Brain pericyte (primary cell): ENCODE measurements around the gene ESYT1.

Experiments used
- DNase-seq: peaks from one replicate; pipeline ENCODE4 v3.0.0-alpha.2; 2012; ENCODE audit warnings: low read depth, low spot score

ESYT1 gene

DNA sequence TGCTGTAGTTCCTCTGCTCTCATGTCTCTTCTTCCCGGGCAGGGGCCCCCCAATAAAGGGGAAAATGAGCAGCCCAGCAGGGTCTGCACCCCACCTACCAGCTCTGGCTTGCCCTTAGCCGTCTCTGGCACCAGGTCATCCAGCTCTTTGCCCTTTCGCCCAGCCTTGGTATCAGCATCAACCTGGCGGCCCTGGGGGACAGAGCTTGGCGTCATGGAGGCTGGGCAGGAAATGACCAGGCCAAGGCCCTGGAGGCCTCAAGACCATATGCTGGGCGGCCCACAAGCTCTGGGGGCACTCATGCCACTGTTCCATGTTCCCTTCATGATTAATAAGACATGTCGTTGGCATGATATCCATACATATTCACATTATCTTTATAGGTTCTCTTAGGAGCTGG is 44.8 kb downstream of the ESYT1 start:
- DNase-seq, result no peak

DNA sequence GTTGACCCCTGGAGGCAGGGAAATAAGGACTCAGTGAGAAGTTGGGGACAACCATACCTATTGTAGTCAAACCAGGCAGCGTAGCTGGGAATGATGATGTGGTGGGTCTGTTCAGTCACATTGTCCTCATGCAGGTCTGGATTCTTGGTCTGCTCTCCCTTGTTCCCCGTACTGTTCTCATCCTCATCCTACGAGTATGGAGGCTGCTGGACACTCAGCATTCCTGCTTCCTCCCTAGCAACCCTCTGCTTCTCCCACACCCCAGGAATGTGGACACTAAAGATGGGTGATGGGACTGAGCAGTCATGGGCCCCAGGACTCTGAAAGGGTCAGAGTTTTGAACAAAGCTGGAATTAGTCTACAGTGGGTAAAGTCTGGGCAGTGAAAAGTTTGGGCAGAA is 50.3 kb downstream of the ESYT1 start:
- DNase-seq, result no peak

DNA sequence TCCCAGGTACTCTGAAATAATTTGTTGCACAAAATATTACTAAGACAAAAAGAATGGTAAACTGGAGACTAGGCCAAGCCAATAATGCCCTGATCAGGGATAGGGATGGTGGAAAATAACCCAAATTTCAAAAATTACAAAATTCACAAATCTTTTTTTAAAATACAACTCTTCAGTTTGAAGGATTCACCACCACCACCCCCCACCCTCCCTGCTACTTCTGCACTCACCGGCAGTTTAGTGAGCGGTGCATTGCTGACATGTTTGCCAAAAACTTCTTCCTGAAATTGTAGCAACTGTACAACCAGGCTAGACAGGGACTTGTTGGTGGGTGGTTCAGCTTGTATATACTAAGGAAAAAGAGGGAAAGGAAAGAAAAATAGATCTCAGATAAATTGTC is 58.9 kb downstream of the ESYT1 start:
- DNase-seq, result no peak

DNA sequence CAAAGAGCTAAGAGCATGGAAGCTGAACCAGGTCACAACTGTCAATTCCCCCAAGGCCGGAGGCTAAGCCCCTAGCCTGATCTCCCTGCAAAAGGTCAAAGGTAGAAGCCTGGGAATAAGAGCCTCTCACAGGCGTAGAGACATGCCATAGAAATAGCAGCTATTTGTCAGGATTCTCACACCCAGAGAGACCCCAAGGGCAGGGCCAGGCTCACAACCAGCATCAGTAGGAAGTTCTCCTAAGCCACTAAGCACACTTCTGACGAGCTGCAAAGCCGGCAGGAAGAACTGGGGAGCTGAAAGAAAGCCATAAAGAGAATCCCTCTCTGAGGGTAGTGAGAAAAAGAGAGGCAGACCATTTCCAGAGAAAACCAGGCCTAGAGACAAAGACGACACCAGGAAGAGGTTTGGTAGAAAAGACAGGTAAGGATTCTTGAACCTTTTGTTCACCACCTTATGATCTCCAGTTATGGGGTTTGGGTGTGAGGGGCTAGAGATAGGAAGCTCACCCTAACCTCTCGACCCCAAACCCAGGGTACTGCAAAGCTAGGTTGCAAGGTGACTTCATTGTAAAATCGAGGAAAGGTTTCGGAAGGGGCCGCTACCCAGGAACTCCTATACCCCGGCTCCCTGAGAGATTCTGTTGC is 60.2 kb downstream of the ESYT1 start:
- no peak for DNase-seq

DNA sequence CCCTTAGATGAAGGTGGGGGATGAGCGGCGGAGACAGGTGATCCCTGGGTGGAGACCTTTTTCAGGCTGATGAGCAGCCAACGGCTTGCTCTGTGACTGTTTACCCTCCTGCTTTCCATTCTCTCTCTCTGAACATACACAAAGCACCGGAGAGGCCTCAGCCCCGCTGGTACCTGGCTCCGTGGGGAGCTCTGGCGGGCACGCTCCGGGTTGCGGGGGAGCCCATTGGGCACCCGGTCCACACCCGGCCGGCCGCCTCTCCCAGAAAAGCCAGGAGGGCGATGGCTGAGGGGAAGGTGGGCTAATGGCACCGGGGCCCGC is 60.7 kb downstream of the ESYT1 start:
- no peak for DNase-seq

DNA sequence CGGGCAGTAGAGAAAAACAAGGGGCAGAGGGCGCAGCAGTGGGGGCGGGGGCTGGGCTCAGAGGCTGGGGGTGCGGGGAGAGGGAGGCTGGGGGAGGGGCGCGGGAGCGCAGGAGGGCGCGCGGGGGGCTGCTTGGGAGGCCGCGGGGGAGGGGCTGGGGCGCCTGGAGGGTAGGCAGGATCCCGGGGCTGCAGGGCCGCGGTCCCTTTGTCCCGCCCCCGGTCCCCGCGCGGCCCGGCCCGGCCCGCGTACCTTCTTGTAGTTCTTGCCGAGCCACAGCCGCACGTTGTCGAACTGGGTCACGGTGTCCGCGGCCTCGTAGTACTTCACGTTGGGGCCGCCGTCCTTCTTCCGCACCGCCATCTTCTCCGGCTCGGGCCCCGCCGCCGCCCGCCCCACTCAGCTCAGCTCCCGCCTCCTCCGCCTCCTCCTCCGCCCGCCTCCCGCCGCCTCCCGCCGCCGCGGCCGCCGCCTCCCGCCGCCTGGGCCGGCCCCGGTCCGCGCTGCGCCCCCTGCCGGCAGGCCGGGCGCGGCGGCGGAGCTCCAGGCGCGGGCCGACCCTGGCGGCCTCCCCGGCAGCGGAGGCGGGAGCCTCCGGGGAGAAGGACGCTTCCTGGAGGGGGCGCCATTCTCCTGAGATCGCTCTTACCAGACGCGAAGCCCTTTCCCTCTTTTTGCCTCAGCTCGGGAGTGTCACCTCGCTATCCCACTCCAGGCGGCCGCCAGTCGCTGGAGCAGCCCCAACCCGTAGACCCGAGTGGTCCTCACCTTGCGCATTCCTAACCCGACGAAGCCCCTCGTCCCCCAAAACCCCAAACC is 61.2 kb downstream of the ESYT1 start, which contains the start of gene SMARCC2:
Gene SMARCC2 (minus strand): TSS at position 385 of the 819 bp plus-strand sequence. CDS start 22 bp downstream, at position 363.
- DNase-seq, result peak; percentile 50

DNA sequence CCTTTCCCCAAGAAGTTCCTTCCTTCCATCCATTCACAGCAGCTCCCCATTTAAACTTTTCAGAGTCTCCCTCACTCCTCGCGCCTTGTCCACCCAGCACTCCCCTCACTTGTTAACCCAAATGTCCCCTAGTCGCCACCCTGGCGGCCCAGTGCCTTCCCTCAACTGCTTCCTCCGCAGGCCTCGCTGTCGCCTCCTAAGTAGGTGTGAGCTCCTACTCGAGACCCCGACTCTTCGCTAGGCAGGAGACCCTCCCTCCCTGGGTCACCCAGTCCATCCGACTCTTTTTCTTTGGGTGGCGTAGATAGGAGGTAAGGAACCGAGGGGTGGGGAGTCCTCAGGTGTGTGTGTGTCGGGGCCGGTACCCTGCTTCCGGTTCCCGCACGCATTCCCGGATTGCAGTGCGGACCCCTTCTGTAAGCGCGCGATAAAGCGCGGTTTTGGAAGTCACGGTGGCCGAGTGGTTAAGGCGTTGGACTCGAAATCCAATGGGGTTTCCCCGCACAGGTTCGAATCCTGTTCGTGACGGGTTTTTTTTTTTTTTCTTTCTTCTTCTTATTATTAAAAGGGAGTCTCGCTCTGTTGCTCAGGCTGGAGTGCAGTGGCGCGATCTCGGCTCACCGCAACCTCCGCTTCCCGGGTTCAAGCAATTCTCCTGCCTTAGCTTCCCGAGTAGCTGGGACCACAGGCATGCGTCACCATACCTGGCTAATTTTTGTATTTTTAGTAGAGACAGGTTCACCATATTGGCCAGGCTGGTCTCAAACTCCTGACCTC is 62.0 kb downstream of the ESYT1 start:
- peak; percentile 63 for DNase-seq

DNA sequence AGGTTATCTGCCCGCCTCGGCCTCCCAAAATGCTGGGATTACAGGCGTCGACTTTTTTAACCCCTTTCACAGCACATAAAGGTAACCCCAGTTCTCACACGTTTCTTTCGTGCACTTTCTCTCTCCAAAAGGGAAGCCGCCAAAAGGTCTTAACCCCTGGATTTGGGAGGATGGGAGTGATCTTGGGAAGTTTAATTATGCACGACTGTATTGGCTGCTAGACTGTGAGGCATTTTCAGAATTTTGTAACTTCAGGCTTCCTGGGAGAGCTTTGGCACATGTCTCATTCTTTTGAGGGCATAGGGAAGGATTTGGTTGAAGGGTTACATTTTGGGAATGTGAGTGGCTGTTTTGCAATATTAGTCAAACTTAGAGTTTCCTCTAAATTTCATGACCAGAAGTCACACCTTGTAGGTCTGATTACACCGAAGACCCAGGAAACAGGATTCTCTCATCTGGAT is 62.7 kb downstream of the ESYT1 start:
- DNase-seq, result no peak

DNA sequence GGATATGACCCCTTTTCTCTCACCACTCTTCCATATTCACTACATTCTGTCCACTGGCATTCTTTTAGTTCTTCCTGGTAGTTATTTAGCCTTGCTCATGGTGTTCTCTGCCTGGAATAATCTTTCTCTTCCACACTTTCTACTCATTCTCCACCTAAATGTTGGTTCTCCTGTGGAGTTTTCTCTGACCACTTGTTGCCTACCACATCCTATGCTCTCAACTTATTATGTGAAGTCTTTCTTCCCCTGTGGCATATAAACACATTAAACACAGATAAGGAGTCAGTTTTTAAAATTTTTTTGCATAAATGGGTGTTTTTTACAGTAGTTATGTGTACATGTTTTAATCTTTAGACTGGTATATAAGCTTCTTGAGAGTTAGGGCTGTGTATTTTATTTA is 64.5 kb downstream of the ESYT1 start:
- no peak for DNase-seq

DNA sequence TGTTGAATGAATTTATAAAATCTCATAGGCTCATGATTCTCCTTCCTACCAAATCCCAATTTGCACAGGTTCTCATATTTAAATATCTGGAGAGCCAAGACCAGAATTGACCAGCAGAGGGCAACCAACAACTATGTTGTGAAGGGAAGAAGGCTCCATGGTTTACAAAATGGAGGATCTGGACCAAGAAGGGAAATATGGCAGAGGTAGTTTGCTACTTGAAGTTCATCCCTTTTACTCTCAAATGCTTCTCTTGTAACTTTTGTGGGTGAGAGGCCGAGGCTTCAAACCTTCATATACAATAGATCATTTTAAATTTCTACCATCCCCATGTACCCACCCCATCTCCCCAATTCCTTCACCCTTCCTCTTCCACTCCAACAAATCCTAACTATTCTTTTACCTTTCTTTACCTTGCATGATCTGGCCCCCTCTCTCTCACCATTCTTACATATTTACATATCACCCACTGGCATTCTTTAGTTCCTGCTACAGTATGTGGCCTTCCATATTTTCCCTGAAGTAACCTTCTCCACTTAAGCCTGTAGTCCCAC is 65.0 kb downstream of the ESYT1 start:
- DNase-seq, result peak; percentile 29
